Measurements from ENCODE around the gene PTGIS.

The PTGIS gene

GRCh38 chr20:49485563-49485962 lies 82.4 kb downstream of the PTGIS start:
- DNase-seq = no peak

DNA sequence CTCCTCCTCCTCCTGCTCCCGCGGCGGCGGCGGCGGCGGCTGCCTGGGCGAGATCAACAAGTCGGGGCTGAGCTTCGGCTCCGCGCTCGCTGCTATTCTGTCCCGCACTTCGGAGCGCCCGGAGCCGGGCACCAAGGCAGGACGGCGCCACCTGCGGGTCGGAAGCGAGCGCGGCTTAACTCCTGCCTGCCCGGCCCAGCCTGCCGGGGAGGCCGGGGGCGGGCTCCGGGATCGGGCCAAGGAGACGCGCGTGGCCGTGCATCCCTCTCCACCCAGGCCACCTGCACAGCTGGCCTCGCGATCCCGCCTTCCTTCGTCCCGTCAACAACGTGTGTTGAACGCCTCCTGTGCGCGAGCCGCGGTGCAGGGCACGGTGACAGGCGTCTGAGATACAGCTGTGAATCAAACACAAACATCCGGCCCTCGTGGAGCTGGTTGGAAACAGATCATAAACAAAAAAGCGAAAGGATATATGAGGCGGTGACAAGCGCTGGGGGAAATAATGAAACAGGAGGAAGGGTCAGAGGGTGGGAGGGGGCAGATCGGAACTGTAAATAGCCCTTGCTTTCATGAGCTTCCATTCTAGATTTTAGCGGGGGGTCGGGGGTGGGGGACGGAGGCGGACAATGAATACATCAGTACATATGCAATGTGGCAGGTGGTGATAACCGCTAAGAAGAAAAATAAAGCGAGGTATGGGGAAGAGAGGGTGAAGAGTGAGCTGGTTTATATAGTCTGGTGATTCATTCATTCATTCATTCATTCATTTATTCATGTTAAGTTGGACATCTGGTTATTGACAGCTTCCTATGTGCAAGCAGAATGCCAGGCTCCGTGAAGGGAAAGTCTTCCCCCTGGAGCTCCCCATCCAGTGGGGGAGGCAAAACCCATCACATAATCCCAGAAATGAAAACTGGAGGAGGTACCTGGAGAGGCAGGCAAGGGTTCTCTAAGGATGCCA lies 83.5 kb downstream of the PTGIS start:
- peak; percentile 95 for DNase-seq

- DNase-seq = peak; percentile 59
Measured at GRCh38 chr20:49483696-49484123, 84.2 kb downstream of the PTGIS start.

DNA sequence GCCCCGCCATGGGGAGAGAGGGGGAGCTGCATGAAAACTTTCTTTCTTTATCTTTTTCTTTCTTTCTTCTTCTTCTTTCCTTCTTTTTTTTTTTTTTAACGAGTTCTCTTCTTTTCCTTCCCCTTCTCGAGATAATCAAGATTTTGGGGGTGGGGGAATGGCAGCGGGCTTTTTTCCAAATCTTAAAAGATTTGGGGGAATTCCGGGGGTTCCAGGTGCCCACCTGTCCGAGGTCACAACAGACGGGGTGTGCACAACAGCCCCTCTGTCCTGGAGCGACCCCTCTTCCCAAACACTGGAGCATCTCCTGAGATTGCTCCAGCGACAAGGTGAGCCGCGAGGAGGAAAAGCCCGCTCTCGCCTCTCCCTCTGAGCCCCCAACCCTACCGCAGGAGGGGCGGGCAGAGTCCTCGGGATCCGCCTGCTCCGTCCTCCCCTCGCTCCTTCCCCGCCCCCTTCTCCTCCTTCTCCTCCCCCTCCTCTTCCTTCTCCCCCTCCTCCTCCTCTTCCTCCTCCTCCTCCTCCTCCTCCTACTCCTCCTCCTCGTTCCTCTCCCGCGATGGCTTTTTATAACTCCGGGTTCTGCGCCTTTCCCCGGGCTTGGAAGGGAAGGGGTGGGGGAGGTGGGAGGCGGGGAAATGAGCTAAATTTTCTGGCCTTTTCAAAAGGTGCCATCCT lies 84.8 kb downstream of the PTGIS start:
- peak; percentile 52 for DNase-seq

- no peak for DNase-seq
Measured at GRCh38 chr20:49482621-49483017, 85.3 kb downstream of the PTGIS start, which contains the start of gene KCNB1. Gene KCNB1, minus strand, starts transcription at chr20:49482668. Its CDS starts 188 bp downstream, at chr20:49482480.

DNA sequence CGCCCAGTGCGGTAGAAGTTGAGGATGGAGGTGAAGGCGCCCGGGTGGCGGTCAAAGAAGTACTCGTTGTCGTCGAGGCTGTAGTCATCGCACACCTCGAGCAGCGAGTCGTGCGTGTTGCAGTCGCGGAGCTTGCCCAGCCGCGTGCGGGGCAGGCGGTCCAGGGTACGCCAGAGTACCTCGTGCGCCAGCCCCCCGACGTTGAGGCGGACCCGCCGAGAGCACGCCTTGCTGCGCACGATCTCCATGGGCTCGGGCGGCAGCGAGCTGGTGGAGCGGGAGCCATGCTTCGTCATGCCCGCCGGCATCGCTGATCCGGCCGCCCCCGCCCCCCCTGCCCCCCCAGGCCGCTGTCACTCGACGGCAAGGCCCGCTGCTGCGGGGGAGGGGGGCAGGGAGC lies 85.8 kb downstream of the PTGIS start:
- no peak for DNase-seq

DNA sequence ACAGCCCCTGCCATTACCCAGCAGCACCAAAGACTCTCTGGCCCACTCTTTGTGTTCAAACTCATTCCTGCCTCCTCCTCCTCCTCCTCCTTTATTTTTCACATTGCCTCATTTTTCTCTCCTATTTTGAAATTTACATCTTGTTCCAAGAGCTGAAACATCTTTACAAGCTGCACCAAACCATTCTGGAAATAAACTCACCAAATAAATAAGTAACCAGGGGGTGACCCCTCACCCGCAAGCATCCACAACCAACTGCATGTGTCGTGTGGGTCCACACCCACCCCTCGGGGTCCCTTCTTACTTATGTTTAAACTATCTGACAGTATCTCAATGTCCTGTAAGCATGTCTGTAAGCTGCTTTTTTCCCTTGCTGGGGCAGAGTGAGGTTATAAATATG lies 86.8 kb downstream of the PTGIS start:
- no peak for DNase-seq

GRCh38 chr20:49480236-49480635 lies 87.7 kb downstream of the PTGIS start:
- no peak for DNase-seq

DNA sequence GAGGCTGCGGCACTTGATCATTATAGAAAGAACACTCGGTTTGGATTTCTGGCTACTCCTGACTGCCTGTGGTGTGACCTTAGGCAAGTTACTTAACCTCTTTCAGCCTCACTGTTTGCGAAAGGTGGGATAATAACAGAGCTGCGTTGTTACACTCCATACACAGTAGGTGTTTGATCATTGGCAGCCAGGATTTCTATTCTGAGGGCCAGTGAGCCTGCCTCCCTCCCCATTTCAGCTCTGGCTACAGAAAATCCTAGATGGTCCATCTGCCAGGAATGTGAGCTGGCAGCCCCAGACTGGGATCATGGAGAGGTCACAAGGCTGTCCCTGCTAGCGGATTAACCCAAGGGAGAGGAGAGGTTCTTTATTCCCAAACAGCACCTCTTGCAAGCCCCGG lies 88.2 kb downstream of the PTGIS start:
- DNase-seq = no peak

DNA sequence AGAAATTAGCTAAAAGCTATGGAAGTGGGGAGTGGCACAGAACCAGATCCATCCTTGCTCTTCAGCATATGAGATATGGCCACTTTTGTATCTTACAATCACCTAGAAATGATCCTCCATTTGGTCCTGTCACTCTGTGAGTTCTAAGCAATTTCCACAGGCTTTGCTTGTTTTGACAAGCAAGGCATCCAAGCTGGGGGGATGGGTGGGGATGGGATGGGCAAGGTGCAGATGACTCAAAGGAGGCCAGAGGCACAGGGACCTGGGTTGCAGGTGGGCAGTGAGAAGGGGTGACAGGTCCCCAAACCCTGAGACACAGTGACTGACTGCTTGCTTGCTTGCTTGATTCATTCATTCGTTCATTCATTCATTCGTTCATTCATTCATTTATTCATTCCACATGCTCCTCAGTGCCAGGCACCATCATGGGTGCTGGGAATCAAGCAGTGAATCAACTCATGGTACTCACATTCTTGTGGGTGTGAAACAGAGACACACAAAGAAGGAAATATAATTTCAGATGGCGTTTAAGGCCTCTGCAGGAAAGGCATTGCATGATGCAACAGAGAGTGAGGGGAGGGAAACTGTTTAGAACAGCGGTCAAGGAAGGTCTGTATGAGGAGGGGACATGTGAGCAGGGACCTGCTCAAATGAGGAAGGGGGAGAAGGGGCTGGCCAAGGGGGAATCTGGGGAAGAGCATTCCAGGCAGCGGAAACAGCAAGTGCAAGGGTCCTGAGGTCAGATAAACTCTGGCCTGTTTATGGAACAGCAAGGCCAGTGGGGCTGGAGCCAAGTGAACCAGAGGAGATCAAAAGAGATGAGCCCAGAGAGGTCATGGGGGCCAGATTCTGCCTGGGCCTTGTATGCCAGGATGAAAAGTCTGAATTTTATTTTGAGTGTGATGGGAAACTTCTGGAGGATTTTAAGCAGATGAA lies 88.9 kb downstream of the PTGIS start:
- no peak for DNase-seq

- DNase-seq = no peak
Measured at GRCh38 chr20:49478266-49478665, 89.7 kb downstream of the PTGIS start.

DNA sequence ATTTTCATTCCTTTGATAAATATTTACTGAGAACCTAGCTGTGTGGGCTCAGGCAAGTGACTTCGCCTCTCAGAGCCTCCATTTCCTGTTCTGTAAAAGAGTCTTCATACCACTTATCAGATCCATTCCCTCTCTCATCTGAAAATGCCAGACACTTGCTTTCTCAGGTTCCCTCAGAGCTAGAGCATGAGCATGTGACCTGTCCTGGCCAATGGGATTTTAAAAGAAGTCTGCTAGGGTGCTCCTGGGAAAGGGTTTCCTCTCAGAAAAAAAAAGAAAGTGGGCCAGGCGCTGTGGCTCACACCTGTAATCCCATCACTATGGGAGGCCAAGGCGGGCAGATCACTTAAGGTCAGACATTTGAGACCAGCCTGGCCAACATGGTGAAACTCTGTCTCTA lies 90.7 kb downstream of the PTGIS start:
- peak; percentile 13 for DNase-seq

DNA sequence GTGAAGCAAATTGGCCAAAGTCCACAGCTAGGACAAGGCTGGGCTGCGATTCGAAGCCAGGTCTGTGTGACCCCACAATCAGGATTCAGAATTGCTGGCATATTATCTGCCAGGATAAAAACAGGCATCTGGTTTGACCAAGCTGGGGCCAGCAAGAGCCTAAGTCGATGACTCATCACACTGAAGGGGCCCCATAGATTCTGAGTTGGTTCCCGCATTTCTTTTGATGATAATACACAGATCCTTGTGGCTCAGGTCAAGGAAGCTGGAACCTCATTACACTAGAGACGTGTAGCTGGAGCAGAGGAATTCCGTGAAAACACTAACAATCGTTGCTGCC lies 92.0 kb downstream of the PTGIS start:
- peak; percentile 15 for DNase-seq

- no peak for DNase-seq
Measured at GRCh38 chr20:49475292-49476015, 92.5 kb downstream of the PTGIS start.

GRCh38 chr20:49471397-49471796 lies 96.5 kb downstream of the PTGIS start:
- no peak for DNase-seq

DNA sequence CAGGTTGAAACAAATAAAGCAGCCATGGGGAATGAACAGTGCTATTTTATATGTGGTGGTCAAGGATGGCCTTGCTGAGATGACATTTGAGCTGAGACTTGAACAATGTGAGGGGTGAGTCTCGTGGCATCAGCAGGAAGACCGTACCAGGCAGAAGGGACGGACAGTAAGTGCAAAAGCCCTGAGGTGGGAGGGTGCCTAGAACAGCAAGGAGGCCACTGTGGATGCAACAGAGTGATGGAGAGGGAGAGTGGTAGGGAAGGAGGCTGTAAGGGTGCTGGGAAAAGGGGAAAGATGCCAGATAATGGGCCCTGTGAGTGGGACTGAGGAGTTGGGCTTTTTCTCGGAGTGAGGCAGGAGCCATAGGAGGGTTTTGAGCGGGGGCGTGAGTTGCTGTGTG lies 97.0 kb downstream of the PTGIS start:
- DNase-seq = no peak

DNA sequence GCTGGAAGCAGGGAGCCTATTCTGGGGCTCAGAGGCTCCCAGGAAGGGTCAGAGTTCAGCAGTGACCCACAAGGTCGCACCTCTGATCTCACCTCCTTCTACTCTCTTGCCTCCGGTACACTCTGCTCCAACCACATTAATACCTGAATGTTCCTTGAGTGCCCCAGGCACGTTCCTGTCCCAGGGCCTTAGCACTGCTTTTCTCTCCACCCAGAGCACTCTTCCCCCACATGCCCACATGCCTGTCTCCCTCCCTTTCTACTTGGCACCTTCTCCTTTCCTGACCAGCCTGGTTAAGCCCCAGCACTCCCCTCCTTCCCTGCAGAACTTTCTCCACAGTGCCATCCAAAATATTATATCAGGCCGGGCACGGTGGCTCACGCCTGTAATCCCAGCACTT lies 98.9 kb downstream of the PTGIS start:
- no peak for DNase-seq

GRCh38 chr20:49468412-49468811 lies 99.5 kb downstream of the PTGIS start:
- no peak for DNase-seq

- no peak for DNase-seq
Measured at GRCh38 chr20:49466114-49466912, 101.6 kb downstream of the PTGIS start.

DNA sequence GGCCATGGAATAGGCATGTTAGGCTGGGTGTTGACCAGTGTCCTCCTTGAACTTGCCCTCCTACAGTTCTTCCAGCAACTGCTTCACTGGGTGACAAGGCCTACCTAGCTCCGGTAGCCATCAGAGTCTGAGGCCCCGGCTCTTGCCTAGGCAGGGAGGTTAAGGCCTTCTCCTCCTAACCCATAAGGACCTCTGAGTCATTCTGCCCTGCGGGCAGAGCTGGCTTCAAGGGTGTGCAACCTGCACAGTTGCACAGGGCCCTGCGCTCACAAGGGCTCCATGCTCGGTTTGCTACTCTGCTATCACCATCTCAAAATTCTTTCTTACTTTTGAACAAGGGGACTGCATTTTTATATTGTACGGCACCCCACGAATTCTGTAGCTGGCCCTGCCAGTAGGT lies 103.4 kb downstream of the PTGIS start:
- DNase-seq = no peak

DNA sequence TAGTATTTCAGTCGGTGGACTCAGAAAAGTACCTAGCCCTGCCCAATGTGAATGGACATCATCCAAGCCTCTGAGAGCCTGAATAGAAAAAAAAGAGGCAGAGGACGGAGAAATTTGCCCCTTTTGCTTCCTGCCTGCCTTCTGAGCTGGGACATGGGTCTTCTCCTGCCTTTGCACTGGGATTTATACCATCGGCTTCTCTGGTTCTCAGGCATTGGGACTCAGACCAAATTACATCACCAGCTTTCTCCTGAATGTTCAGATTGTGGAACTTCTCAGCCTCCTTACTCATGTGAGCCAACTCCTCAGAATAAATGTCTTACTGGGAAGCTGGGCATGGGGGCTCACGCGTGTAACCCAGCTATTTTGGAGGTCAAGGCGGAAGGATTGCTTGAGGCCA lies 105.3 kb downstream of the PTGIS start:
- DNase-seq = no peak

Data from DMS53 (cell line).